Liver (tissue), 9 donors: ENCODE measurements around the gene SCIN. TPM values are rescaled to one million over a fixed set of nuclear protein-coding genes. Genes with fewer than 3 reads are reported as not detected.

ENCODE experiments used
- DNase-seq: peaks from one replicate; pipeline ENCODE4 v3.0.0-alpha.2; 2017; ENCODE audit warnings: low spot score
- H3K27ac ChIP-seq, 2 donors: one replicate each; pipeline ENCODE4 v1.7.0; 2013; ENCODE audit warnings: inconsistent platforms in 2 of 2, low read length in 2 of 2, control low read depth in 1 of 2, low read depth in 1 of 2, mild to moderate bottlenecking in 1 of 2
- H3K27me3 ChIP-seq, 4 donors: one replicate each; pipeline versions ENCODE4 v1.6.1 to v1.7.0; 2013; ENCODE audit warnings: low read length in 3 of 4, inconsistent platforms in 1 of 4, mild to moderate bottlenecking in 1 of 4, moderate library complexity in 1 of 4; ENCODE audit not compliant: control insufficient read depth in 4 of 4, insufficient read depth in 4 of 4
- H3K36me3 ChIP-seq, 4 donors: one replicate each; pipeline versions ENCODE4 v1.6.1 to v1.7.0; 2013; ENCODE audit warnings: low read length in 3 of 4, mild to moderate bottlenecking in 3 of 4, low read depth in 1 of 4, moderate library complexity in 1 of 4; ENCODE audit not compliant: control insufficient read depth in 4 of 4, insufficient read depth in 3 of 4
- H3K4me1 ChIP-seq, 4 donors: one replicate each; pipeline versions ENCODE4 v1.6.1 to v1.7.0; 2013; ENCODE audit warnings: low read length in 3 of 4, mild to moderate bottlenecking in 3 of 4, moderate library complexity in 1 of 4; ENCODE audit not compliant: control insufficient read depth in 4 of 4, insufficient read depth in 4 of 4
- H3K4me3 ChIP-seq, 3 donors: one replicate each; pipeline versions ENCODE4 v1.6.1 to v1.7.0; 2013; ENCODE audit warnings: low read length in 3 of 3, control low read depth in 1 of 3, low read depth in 1 of 3, mild to moderate bottlenecking in 1 of 3
- H3K9ac ChIP-seq, 2 donors: one replicate each; pipeline ENCODE4 v1.7.0; 2013; ENCODE audit warnings: low read length in 2 of 2, mild to moderate bottlenecking in 2 of 2, moderate library complexity in 2 of 2, control low read depth in 1 of 2, low read depth in 1 of 2
- H3K9me3 ChIP-seq, 4 donors: one replicate each; pipeline versions ENCODE4 v1.6.1 to v1.7.0; 2013; ENCODE audit warnings: low read length in 3 of 4; ENCODE audit not compliant: control insufficient read depth in 4 of 4
- EGR1 ChIP-seq, 2 donors: IDR thresholded peaks; 2 replicates each; pipeline ENCODE4 v1.6.1; 2016 to 2018; ENCODE audit warnings: antibody characterized with exemption in 2 of 2, low read depth in 2 of 2
- FOXA1 ChIP-seq: IDR thresholded peaks from 2 replicates; pipeline ENCODE4 v1.6.1; 2016; ENCODE audit warnings: antibody characterized with exemption
- FOXA2 ChIP-seq: IDR thresholded peaks from 2 replicates; pipeline ENCODE4 v1.6.1; 2016; ENCODE audit warnings: antibody characterized with exemption
- GABPA ChIP-seq, 2 donors: IDR thresholded peaks in 1 of 2; conservative IDR thresholded peaks in 1 of 2; 2 replicates each; pipeline ENCODE4 v1.6.1; 2016; ENCODE audit warnings: antibody characterized with exemption in 2 of 2, mild to moderate bottlenecking in 1 of 2, moderate library complexity in 1 of 2
- HNF4A ChIP-seq, 2 donors: conservative IDR thresholded peaks; 2 replicates each; pipeline ENCODE4 v1.6.1; 2016; ENCODE audit warnings: antibody characterized with exemption in 2 of 2, mild to moderate bottlenecking in 2 of 2
- HNF4G ChIP-seq: IDR thresholded peaks from 2 replicates; pipeline ENCODE4 v1.6.1; 2016; ENCODE audit warnings: antibody characterized with exemption
- JUND ChIP-seq, 2 donors: IDR thresholded peaks; 2 replicates each; pipeline ENCODE4 v1.6.1; 2016; ENCODE audit warnings: antibody characterized with exemption in 2 of 2
- NR2F2 ChIP-seq: IDR thresholded peaks from 2 replicates; pipeline ENCODE4 v1.6.1; 2016; ENCODE audit warnings: antibody characterized with exemption
- RAD21 ChIP-seq, 2 donors: IDR thresholded peaks; 2 replicates each; pipeline ENCODE4 v1.6.1; 2016; ENCODE audit warnings: antibody characterized with exemption in 2 of 2, mild to moderate bottlenecking in 2 of 2
- RXRA ChIP-seq, 2 donors: IDR thresholded peaks; 2 replicates each; pipeline ENCODE4 v1.6.1; 2017 to 2018; ENCODE audit warnings: antibody characterized with exemption in 2 of 2, mild to moderate bottlenecking in 1 of 2
- SP1 ChIP-seq: IDR thresholded peaks from 2 replicates; pipeline ENCODE4 v1.6.1; 2018; ENCODE audit warnings: antibody characterized with exemption, mild to moderate bottlenecking
- TAF1 ChIP-seq: conservative IDR thresholded peaks from 2 replicates; pipeline ENCODE4 v1.6.1; 2016; ENCODE audit warnings: antibody characterized with exemption, mild to moderate bottlenecking
- YY1 ChIP-seq: IDR thresholded peaks from 2 replicates; pipeline ENCODE4 v1.6.1; 2016; ENCODE audit warnings: antibody characterized with exemption, mild to moderate bottlenecking
- WGBS: extraction: QIAGEN DNeasy Blood & Tissue Kit; methylation state at CpG from one replicate; pipeline ENCODE4 v1.1.7; 2013; 5-methylcytosine and 5-hydroxymethylcytosine counted together
- polyA plus RNA-seq, 2 donors: library from polyadenylated mRNA; stranded (reverse) in 1 of 2; unstranded in 1 of 2; fragments of 200-250 nt in 1 of 2; fragments of >200 nt in 1 of 2; fragmentation: Nextera tagmentation in 1 of 2; extraction: Ambion mirVana in 1 of 2; gene quantifications; one replicate each; pipeline versions ENCODE4 v1.2.1 to v1.2.3, GENCODE V29; 2013 to 2015
- total RNA-seq, 2 donors: library from RNA; depleted of rRNA; stranded (reverse); fragments of >200 nt; gene quantifications; one replicate each; pipeline ENCODE4 v1.2.3, GENCODE V29; 2014
- TF ChIP-seq, protein P1 (sequence below): fragments of 150-350 bp; IDR thresholded peaks from 2 replicates; pipeline ENCODE4 v1.5.1; 2017; ENCODE audit warnings: improper control_type of control experiment, low read depth, low read length; ENCODE audit not compliant: missing input control
- TF ChIP-seq, protein P2 (sequence below): IDR thresholded peaks from 2 replicates; pipeline ENCODE4 v1.6.1; 2016; ENCODE audit warnings: antibody characterized with exemption, mild to moderate bottlenecking
- TF ChIP-seq, protein P3 (sequence below): IDR thresholded peaks from 2 replicates; pipeline ENCODE4 v1.6.1; 2016; ENCODE audit warnings: antibody characterized with exemption
- TF ChIP-seq, protein P4 (sequence below): IDR thresholded peaks from 2 replicates; pipeline ENCODE4 v1.6.1; 2016; ENCODE audit warnings: antibody characterized with exemption
- donor health status: healthy.
- donor health status: healthy.
- donor health status: healthy.
- donor health status: healthy.
- donor health status: healthy.

Gene SCIN
- total and polyA plus RNA-seq, 4 donors = 0.05 to 0.23 TPM; not detected in 2

DNA sequence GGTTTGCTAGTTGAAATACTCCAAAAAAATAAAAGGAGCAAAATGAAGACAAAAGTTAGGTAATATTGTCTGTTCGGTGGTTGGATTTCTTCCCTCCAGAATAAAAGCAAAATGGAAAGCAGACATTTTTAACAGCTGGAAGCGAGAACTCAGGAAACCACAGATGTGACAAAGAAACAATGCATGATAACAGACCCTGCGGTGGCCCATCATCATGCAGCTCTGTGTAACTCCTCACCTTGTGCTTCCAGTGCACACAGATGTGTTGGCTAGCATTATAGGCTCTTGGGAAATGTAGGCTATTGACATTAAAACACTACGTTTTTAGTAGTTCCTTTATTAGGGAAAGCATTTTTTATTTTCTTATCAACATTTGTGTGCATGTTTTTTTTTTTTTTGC is 63.1 kb downstream of the SCIN start:
- DNase-seq = no peak
- WGBS = 73% methylated on average over 4 of the region's 4 CpGs
- Histone ChIP-seq H3K9me3 (no peaks in the 10 kb centered on the region), H3K27me3 (peaks cover 0 to 6% (median 0%) of the 10 kb centered on the region in 4 donors), H3K36me3 (no peaks in the 10 kb centered on the region), H3K4me3 (no peak overlapping the region), H3K4me1 (no peaks in the 10 kb centered on the region), H3K27ac (no peak overlapping the region), H3K9ac (no peak overlapping the region)
- no peak for TF ChIP-seq HNF4A (conservative IDR thresholded peaks at IDR 0.05)
- TF ChIP-seq, protein P1, sequence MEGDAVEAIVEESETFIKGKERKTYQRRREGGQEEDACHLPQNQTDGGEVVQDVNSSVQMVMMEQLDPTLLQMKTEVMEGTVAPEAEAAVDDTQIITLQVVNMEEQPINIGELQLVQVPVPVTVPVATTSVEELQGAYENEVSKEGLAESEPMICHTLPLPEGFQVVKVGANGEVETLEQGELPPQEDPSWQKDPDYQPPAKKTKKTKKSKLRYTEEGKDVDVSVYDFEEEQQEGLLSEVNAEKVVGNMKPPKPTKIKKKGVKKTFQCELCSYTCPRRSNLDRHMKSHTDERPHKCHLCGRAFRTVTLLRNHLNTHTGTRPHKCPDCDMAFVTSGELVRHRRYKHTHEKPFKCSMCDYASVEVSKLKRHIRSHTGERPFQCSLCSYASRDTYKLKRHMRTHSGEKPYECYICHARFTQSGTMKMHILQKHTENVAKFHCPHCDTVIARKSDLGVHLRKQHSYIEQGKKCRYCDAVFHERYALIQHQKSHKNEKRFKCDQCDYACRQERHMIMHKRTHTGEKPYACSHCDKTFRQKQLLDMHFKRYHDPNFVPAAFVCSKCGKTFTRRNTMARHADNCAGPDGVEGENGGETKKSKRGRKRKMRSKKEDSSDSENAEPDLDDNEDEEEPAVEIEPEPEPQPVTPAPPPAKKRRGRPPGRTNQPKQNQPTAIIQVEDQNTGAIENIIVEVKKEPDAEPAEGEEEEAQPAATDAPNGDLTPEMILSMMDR = no peak
- no peak for TF ChIP-seq NR2F2
- no peak for TF ChIP-seq YY1
- TF ChIP-seq JUND (IDR thresholded peaks at IDR 0.05) = no peak
- TF ChIP-seq, protein P2, sequence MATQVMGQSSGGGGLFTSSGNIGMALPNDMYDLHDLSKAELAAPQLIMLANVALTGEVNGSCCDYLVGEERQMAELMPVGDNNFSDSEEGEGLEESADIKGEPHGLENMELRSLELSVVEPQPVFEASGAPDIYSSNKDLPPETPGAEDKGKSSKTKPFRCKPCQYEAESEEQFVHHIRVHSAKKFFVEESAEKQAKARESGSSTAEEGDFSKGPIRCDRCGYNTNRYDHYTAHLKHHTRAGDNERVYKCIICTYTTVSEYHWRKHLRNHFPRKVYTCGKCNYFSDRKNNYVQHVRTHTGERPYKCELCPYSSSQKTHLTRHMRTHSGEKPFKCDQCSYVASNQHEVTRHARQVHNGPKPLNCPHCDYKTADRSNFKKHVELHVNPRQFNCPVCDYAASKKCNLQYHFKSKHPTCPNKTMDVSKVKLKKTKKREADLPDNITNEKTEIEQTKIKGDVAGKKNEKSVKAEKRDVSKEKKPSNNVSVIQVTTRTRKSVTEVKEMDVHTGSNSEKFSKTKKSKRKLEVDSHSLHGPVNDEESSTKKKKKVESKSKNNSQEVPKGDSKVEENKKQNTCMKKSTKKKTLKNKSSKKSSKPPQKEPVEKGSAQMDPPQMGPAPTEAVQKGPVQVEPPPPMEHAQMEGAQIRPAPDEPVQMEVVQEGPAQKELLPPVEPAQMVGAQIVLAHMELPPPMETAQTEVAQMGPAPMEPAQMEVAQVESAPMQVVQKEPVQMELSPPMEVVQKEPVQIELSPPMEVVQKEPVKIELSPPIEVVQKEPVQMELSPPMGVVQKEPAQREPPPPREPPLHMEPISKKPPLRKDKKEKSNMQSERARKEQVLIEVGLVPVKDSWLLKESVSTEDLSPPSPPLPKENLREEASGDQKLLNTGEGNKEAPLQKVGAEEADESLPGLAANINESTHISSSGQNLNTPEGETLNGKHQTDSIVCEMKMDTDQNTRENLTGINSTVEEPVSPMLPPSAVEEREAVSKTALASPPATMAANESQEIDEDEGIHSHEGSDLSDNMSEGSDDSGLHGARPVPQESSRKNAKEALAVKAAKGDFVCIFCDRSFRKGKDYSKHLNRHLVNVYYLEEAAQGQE = no peak
- no peak for TF ChIP-seq FOXA1
- no peak for TF ChIP-seq RXRA (IDR thresholded peaks at IDR 0.05)
- TF ChIP-seq HNF4G = no peak
- no peak for TF ChIP-seq RAD21 (IDR thresholded peaks at IDR 0.05)
- TF ChIP-seq SP1 = no peak
- TF ChIP-seq FOXA2 = no peak
- TF ChIP-seq EGR1 (IDR thresholded peaks at IDR 0.05; ENCODE audit: low read depth in 2 of 2) = no peak
- TF ChIP-seq, protein P3, sequence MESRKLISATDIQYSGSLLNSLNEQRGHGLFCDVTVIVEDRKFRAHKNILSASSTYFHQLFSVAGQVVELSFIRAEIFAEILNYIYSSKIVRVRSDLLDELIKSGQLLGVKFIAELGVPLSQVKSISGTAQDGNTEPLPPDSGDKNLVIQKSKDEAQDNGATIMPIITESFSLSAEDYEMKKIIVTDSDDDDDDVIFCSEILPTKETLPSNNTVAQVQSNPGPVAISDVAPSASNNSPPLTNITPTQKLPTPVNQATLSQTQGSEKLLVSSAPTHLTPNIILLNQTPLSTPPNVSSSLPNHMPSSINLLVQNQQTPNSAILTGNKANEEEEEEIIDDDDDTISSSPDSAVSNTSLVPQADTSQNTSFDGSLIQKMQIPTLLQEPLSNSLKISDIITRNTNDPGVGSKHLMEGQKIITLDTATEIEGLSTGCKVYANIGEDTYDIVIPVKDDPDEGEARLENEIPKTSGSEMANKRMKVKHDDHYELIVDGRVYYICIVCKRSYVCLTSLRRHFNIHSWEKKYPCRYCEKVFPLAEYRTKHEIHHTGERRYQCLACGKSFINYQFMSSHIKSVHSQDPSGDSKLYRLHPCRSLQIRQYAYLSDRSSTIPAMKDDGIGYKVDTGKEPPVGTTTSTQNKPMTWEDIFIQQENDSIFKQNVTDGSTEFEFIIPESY = no peak
- TF ChIP-seq GABPA (IDR thresholded peaks at IDR 0.05 in 1 of 2, conservative IDR thresholded peaks at IDR 0.05 in 1 of 2) = no peak
- no peak for TF ChIP-seq TAF1
- TF ChIP-seq, protein P4, sequence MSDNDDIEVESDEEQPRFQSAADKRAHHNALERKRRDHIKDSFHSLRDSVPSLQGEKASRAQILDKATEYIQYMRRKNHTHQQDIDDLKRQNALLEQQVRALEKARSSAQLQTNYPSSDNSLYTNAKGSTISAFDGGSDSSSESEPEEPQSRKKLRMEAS = no peak

DNA sequence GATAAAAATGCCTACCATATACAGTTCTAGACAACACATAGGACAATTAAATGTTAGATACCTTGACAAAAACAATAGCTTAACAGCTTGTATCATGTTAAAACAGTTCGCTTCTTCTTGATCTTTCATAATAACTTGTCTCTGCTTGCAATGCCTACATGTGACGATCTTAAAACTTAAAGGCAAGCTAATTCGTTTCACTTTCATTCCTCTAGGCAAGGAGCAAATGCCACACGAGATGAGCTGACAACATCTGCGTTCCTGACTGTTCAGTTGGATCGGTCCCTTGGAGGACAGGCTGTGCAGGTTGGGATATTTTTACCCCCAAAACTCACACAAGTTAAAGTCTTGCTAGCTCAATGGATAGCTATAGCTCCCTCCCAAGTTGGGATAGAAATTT is 65.3 kb downstream of the SCIN start:
- H3K27me3 ChIP-seq = peaks cover 0 to 3% (median 0%) of the 10 kb centered on the region in 4 donors
- H3K4me3 ChIP-seq = peak overlapping the region; percentile 3 to 63 (median 31)
- TF ChIP-seq YY1 (no peak), TAF1 (no peak), EGR1 (IDR thresholded peaks at IDR 0.05; ENCODE audit: low read depth in 2 of 2) (no peak), RAD21 (IDR thresholded peaks at IDR 0.05) (no peak), GABPA (IDR thresholded peaks at IDR 0.05 in 1 of 2, conservative IDR thresholded peaks at IDR 0.05 in 1 of 2) (no peak), FOXA2 (no peak)
- TF ChIP-seq, protein P4 = no peak
- TF ChIP-seq, protein P2 = no peak
- no peaks in the 10 kb centered on the region for H3K36me3 ChIP-seq
- no peaks in the 10 kb centered on the region for H3K4me1 ChIP-seq
- H3K9me3 ChIP-seq = no peaks in the 10 kb centered on the region
- H3K9ac ChIP-seq = peak overlapping the region in 1 of 2 donors; percentile 71
- WGBS = 29% methylated on average over 6 of the region's 6 CpGs
- DNase-seq = no peak
- no peak overlapping the region for H3K27ac ChIP-seq
